HG03565 (cell line): ENCODE data around the gene FOXP2.
"Not testable (repeated sequence)": the region's sequence is repeated elsewhere in the genome, so short reads cannot be mapped to it uniquely, and the experiment has no call there.

Experiments used
- ATAC-seq: cut with Tn5 transposase; IDR thresholded peaks from one replicate; pipeline ENCODE4 v1.9.1; 2021; ENCODE audit warnings: mild to moderate bottlenecking, moderate library complexity; ENCODE audit not compliant: unreplicated experiment

The FOXP2 gene

GRCh38 chr7:114414156-114415063 is at the start of gene FOXP2:
TSS of gene FOXP2 (plus strand) at chr7:114414815. CDS start at chr7:114426512, 11,697 bp downstream.
- no peak for ATAC-seq

- ATAC-seq = no peak
These were observed 48.8 kb upstream of the FOXP2 start for GRCh38 chr7:114365791-114366190.

- no peak for ATAC-seq
These were observed 46.1 kb upstream of the FOXP2 start for GRCh38 chr7:114368492-114368891.

- no peak for ATAC-seq
These were observed 45.3 kb upstream of the FOXP2 start for GRCh38 chr7:114369294-114369693.

GRCh38 chr7:114372619-114373018 is 42.0 kb upstream of the FOXP2 start:
- no peak for ATAC-seq

- ATAC-seq = no peak
These were observed 38.7 kb upstream of the FOXP2 start for GRCh38 chr7:114375907-114376306.

GRCh38 chr7:114383946-114384345 is 30.7 kb upstream of the FOXP2 start:
- ATAC-seq = not testable (repeated sequence)

GRCh38 chr7:114384346-114384745 is 30.3 kb upstream of the FOXP2 start:
- ATAC-seq = not testable (repeated sequence)

- no peak for ATAC-seq
These were observed 26.6 kb upstream of the FOXP2 start for GRCh38 chr7:114388021-114388420.

GRCh38 chr7:114392686-114393085 is 21.9 kb upstream of the FOXP2 start:
- ATAC-seq = no peak

GRCh38 chr7:114402876-114403635 is 11.6 kb upstream of the FOXP2 start:
- no peak for ATAC-seq

GRCh38 chr7:114405427-114405826 is 9.2 kb upstream of the FOXP2 start:
- ATAC-seq = peak; percentile 78

GRCh38 chr7:114409750-114410149 is 4.9 kb upstream of the FOXP2 start:
- no peak for ATAC-seq

GRCh38 chr7:114412548-114412947 is 2.1 kb upstream of the FOXP2 start:
- no peak for ATAC-seq

GRCh38 chr7:114413761-114414155 is 857 bp upstream of the FOXP2 start:
- ATAC-seq = no peak

GRCh38 chr7:114415064-114415989 is 712 bp downstream of the FOXP2 start:
- ATAC-seq = no peak

GRCh38 chr7:114416129-114416990 is 1.7 kb downstream of the FOXP2 start:
- ATAC-seq = no peak

- no peak for ATAC-seq
These were observed 2.7 kb downstream of the FOXP2 start for GRCh38 chr7:114417290-114417689.

- ATAC-seq = no peak
These were observed 3.5 kb downstream of the FOXP2 start for GRCh38 chr7:114418117-114418516.
